Lung (tissue), 12 donors: Measurements from ENCODE around the gene BCOR. TPM values are rescaled to one million over a fixed set of nuclear protein-coding genes. Genes with fewer than 3 reads are reported as not detected.

ENCODE experiments used
- ATAC-seq: fragments of 200-7000 bp; cut with Tn5 transposase; one replicate; pipeline ENCODE4 v1.9.1; 2020; ENCODE audit warnings: moderate number of reproducible peaks; ENCODE audit not compliant: insufficient read depth, low FRiP score
- DNase-seq, 3 donors: peaks; one replicate each; pipeline ENCODE4 v3.0.0-alpha.2; 2013 to 2017
- H3K27ac ChIP-seq, 2 donors: one replicate each; pipeline ENCODE4 v1.5.1; 2013; ENCODE audit warnings: mild to moderate bottlenecking in 2 of 2, moderate library complexity in 2 of 2, control low read depth in 1 of 2, inconsistent platforms in 1 of 2, low read depth in 1 of 2, low read length in 1 of 2
- H3K27me3 ChIP-seq, 3 donors: one replicate each; pipeline ENCODE4 v1.5.1; 2013; ENCODE audit warnings: low read length in 2 of 3; ENCODE audit not compliant: control insufficient read depth in 3 of 3, insufficient read depth in 3 of 3
- H3K36me3 ChIP-seq, 4 donors: one replicate each; pipeline ENCODE4 v1.5.1; 2013; ENCODE audit warnings: low read length in 4 of 4, mild to moderate bottlenecking in 1 of 4, moderate library complexity in 1 of 4; ENCODE audit not compliant: control insufficient read depth in 4 of 4, insufficient read depth in 4 of 4
- H3K4me1 ChIP-seq, 5 donors: one replicate each; pipeline ENCODE4 v1.5.1; 2013; ENCODE audit warnings: low read length in 5 of 5, mild to moderate bottlenecking in 2 of 5, moderate library complexity in 1 of 5; ENCODE audit not compliant: control insufficient read depth in 5 of 5, insufficient read depth in 5 of 5
- H3K4me3 ChIP-seq: one replicate; pipeline ENCODE4 v1.5.1; 2013; ENCODE audit warnings: mild to moderate bottlenecking, control low read depth, moderate library complexity
- H3K9ac ChIP-seq, 2 donors: one replicate each; pipeline ENCODE4 v1.5.1; 2013; ENCODE audit warnings: low read length in 2 of 2, control low read depth in 1 of 2; ENCODE audit not compliant: insufficient read depth in 1 of 2
- H3K9me3 ChIP-seq, 4 donors: one replicate each; pipeline ENCODE4 v1.5.1; 2013; ENCODE audit warnings: low read length in 3 of 4, mild to moderate bottlenecking in 1 of 4, moderate library complexity in 1 of 4; ENCODE audit not compliant: control insufficient read depth in 4 of 4, insufficient read depth in 3 of 4
- CTCF ChIP-seq: IDR thresholded peaks from 2 replicates; pipeline ENCODE4 v1.5.1; 2012; ENCODE audit warnings: mild to moderate bottlenecking; ENCODE audit errors: control extremely low read depth, extremely low read depth
- WGBS, 2 donors: extraction: QIAGEN DNeasy Blood & Tissue Kit; methylation state at CpG; one replicate each; pipeline ENCODE4 v1.1.7; 2013; 5-methylcytosine and 5-hydroxymethylcytosine counted together
- polyA plus RNA-seq, 2 donors: library from polyadenylated mRNA; stranded (reverse); fragments of 200-250 nt; gene quantifications; one replicate each; pipeline ENCODE4 v1.2.1, GENCODE V29; 2013
- total RNA-seq, 2 donors: library from RNA; depleted of rRNA in 1 of 2; stranded (reverse); fragments of >200 nt in 1 of 2; gene quantifications; one replicate each; pipeline ENCODE4 v1.2.1, GENCODE V29; 2014 to 2021
- donor health status: control.
- donor health status: control.
- donor health status: Bipolar disorder and iron deficiency.
- donor health status: healthy.
- donor health status: DM: yes; HTN: yes; CAD: no.

BCOR gene
- total and polyA plus RNA-seq, 4 donors: 10.8 to 67.2 (median 15.9) TPM

- ATAC-seq: no peak
- peaks cover 0 to 2% (median 0%) of the 10 kb centered on the region in 4 donors for H3K9me3 ChIP-seq
- 44 to 72% methylated on average over 10 to 11 of the region's 11 CpGs for WGBS, 2 donors
- no peak overlapping the region for H3K27ac ChIP-seq
- H3K4me3 ChIP-seq: no peak overlapping the region
- H3K27me3 ChIP-seq: peaks cover 0 to 5% (median 3%) of the 10 kb centered on the region in 3 donors
- no peak for DNase-seq
- H3K4me1 ChIP-seq: no peaks in the 10 kb centered on the region
- no peak overlapping the region for H3K9ac ChIP-seq
- H3K36me3 ChIP-seq: no peaks in the 10 kb centered on the region
- no peak for TF ChIP-seq CTCF
These were observed 23.3 kb upstream of the BCOR start for GRCh38 chrX:40120838-40121580.

GRCh38 chrX:40117715-40118285 lies 20.0 kb upstream of the BCOR start:
- Histone ChIP-seq H3K4me3 (no peak overlapping the region), H3K27ac (no peak overlapping the region), H3K36me3 (no peaks in the 10 kb centered on the region), H3K27me3 (peaks cover 0 to 7% (median 7%) of the 10 kb centered on the region in 3 donors), H3K9me3 (peaks cover 0 to 2% (median 0%) of the 10 kb centered on the region in 4 donors), H3K9ac (no peak overlapping the region), H3K4me1 (no peaks in the 10 kb centered on the region)
- no peak for DNase-seq
- ATAC-seq: no peak
- 78 to 81% methylated on average over 6 of the region's 6 CpGs for WGBS, 2 donors
- TF ChIP-seq CTCF: no peak

GRCh38 chrX:40116925-40117324 lies 19.2 kb upstream of the BCOR start:
- ATAC-seq (no peak), DNase-seq (no peak)
- Histone ChIP-seq H3K4me1 (no peaks in the 10 kb centered on the region), H3K27ac (no peak overlapping the region), H3K27me3 (peaks cover 0 to 7% (median 7%) of the 10 kb centered on the region in 3 donors), H3K4me3 (no peak overlapping the region), H3K9ac (no peak overlapping the region), H3K36me3 (no peaks in the 10 kb centered on the region), H3K9me3 (peaks cover 0 to 2% (median 0%) of the 10 kb centered on the region in 4 donors)
- 88 to 94% methylated on average over 9 of the region's 9 CpGs for WGBS, 2 donors
- TF ChIP-seq CTCF: no peak
